HEK293 (cell line): ENCODE data around the gene CFAP70.

Experiments used
- CTCF ChIA-PET: fragments of 350-600 bp; formaldehyde crosslinking; extraction: SDS; loops from one replicate; lab custom pipeline; 2021; ENCODE audit warnings: antibody characterized with exemption; lab: Yijun Ruan, JAX
- POLR2A ChIA-PET: fragments of 300-600 bp; formaldehyde crosslinking; extraction: SDS; loops from one replicate; lab custom pipeline; 2020; ENCODE audit warnings: antibody characterized with exemption, inconsistent platforms; lab: Yijun Ruan, JAX
- H3K27ac ChIP-seq: fragments of 200-500 bp; sonication (Bioruptor generic); 2 replicates; pipeline ENCODE4 v1.5.1; 2014; ENCODE audit warnings: low read depth, low read length, control low read depth, inconsistent platforms; ENCODE audit errors: extremely low read depth
- H3K36me3 ChIP-seq, 2 experiments: fragments of 200-500 bp in 1 of 2; sonication (Bioruptor generic) in 1 of 2; 1 replicate in 1 of 2; 2 replicates in 1 of 2; pipeline ENCODE4 v1.5.1; 2014 to 2017; ENCODE audit warnings: inconsistent platforms in 2 of 2, low read length in 2 of 2; ENCODE audit not compliant: control insufficient read depth in 2 of 2, insufficient read depth in 1 of 2
- H3K4me1 ChIP-seq: fragments of 200-500 bp; sonication (Bioruptor generic); 2 replicates; pipeline ENCODE4 v1.5.1; 2014; ENCODE audit warnings: mild to moderate bottlenecking, low read length, inconsistent platforms; ENCODE audit not compliant: control insufficient read depth, insufficient read depth
- H3K4me3 ChIP-seq: 2 replicates; pipeline ENCODE4 v1.5.1; 2011; ENCODE audit warnings: low read depth, mild to moderate bottlenecking, control low read depth, low read length, moderate library complexity
- H3K9me3 ChIP-seq: fragments of 200-500 bp; sonication (Bioruptor generic); 2 replicates; pipeline ENCODE4 v1.5.1; 2014; ENCODE audit warnings: low read depth, low read length, inconsistent platforms; ENCODE audit not compliant: control insufficient read depth, insufficient read depth
- BCL11A ChIP-seq: fragments of 450-650 bp; formaldehyde crosslinking; IDR thresholded peaks from 2 replicates; pipeline ENCODE4 v1.5.1; 2016; ENCODE audit warnings: low read depth, missing biosample characterization, missing genetic modification characterization
- GLI2 ChIP-seq: fragments of 450-650 bp; formaldehyde crosslinking; IDR thresholded peaks from 2 replicates; pipeline ENCODE4; 2017; ENCODE audit warnings: missing biosample characterization, missing genetic modification characterization, low read depth, borderline replicate concordance
- KLF1 ChIP-seq: fragments of 450-650 bp; formaldehyde crosslinking; IDR thresholded peaks from 2 replicates; pipeline ENCODE4 v1.5.1; 2016; ENCODE audit warnings: missing biosample characterization, missing genetic modification characterization
- MYNN ChIP-seq: fragments of 450-650 bp; formaldehyde crosslinking; IDR thresholded peaks from 2 replicates; pipeline ENCODE4 v1.5.1; 2016; ENCODE audit warnings: missing biosample characterization, missing genetic modification characterization, borderline replicate concordance
- SALL2 ChIP-seq: fragments of 450-650 bp; formaldehyde crosslinking; IDR thresholded peaks from 2 replicates; pipeline ENCODE4 v1.5.0; 2017; ENCODE audit warnings: missing biosample characterization, mild to moderate bottlenecking, missing genetic modification characterization, borderline replicate concordance
- SCRT1 ChIP-seq: fragments of 450-650 bp; formaldehyde crosslinking; IDR thresholded peaks from 2 replicates; pipeline ENCODE4 v1.5.1; 2016; ENCODE audit warnings: missing biosample characterization, missing genetic modification characterization, borderline replicate concordance
- SP2 ChIP-seq: fragments of 450-650 bp; formaldehyde crosslinking; IDR thresholded peaks from 2 replicates; pipeline ENCODE4 v1.5.1; 2016; ENCODE audit warnings: missing biosample characterization, missing genetic modification characterization
- SP3 ChIP-seq: fragments of 450-650 bp; formaldehyde crosslinking; IDR thresholded peaks from 2 replicates; pipeline ENCODE4 v1.5.1; 2016; ENCODE audit warnings: missing biosample characterization, missing genetic modification characterization
- YY2 ChIP-seq: fragments of 450-650 bp; formaldehyde crosslinking; IDR thresholded peaks from 2 replicates; pipeline ENCODE4 v1.5.1; 2016; ENCODE audit warnings: missing biosample characterization, missing genetic modification characterization
- ZBTB17 ChIP-seq: fragments of 450-650 bp; formaldehyde crosslinking; IDR thresholded peaks from 2 replicates; pipeline ENCODE4 v1.5.1; 2016; ENCODE audit warnings: missing biosample characterization, missing genetic modification characterization
- ZBTB7A ChIP-seq: fragments of 450-650 bp; formaldehyde crosslinking; IDR thresholded peaks from 2 replicates; pipeline ENCODE4 v1.5.1; 2016; ENCODE audit warnings: low read depth, missing biosample characterization, missing genetic modification characterization
- ZNF202 ChIP-seq: fragments of 450-650 bp; formaldehyde crosslinking; IDR thresholded peaks from 2 replicates; pipeline ENCODE4 v1.5.1; 2016; ENCODE audit warnings: missing biosample characterization, missing genetic modification characterization, borderline replicate concordance
- ZNF221 ChIP-seq: fragments of 450-650 bp; formaldehyde crosslinking; IDR thresholded peaks from 2 replicates; pipeline ENCODE4 v1.5.1; 2017; ENCODE audit warnings: missing biosample characterization, missing genetic modification characterization, borderline replicate concordance
- ZNF239 ChIP-seq: fragments of 450-650 bp; formaldehyde crosslinking; IDR thresholded peaks from 2 replicates; pipeline ENCODE4 v1.5.1; 2016; ENCODE audit warnings: missing biosample characterization, missing genetic modification characterization
- ZNF324 ChIP-seq: fragments of 450-650 bp; formaldehyde crosslinking; IDR thresholded peaks from 2 replicates; pipeline ENCODE4 v1.5.1; 2016; ENCODE audit warnings: missing biosample characterization, missing genetic modification characterization
- ZNF391 ChIP-seq: fragments of 450-650 bp; formaldehyde crosslinking; IDR thresholded peaks from 2 replicates; pipeline ENCODE4 v1.5.1; 2016; ENCODE audit warnings: low read depth, missing biosample characterization, missing genetic modification characterization, borderline replicate concordance
- ZNF416 ChIP-seq: fragments of 450-650 bp; formaldehyde crosslinking; IDR thresholded peaks from 2 replicates; pipeline ENCODE4 v1.5.1; 2016; ENCODE audit warnings: missing biosample characterization, missing genetic modification characterization
- ZNF514 ChIP-seq: fragments of 450-650 bp; formaldehyde crosslinking; IDR thresholded peaks from 2 replicates; pipeline ENCODE4 v1.5.1; 2016; ENCODE audit warnings: missing biosample characterization, missing genetic modification characterization
- ZNF529 ChIP-seq: fragments of 450-650 bp; formaldehyde crosslinking; IDR thresholded peaks from 2 replicates; pipeline ENCODE4 v1.5.1; 2017; ENCODE audit warnings: missing genetic modification characterization, missing biosample characterization; ENCODE audit not compliant: insufficient replicate concordance
- ZNF544 ChIP-seq: fragments of 450-650 bp; formaldehyde crosslinking; IDR thresholded peaks from 2 replicates; pipeline ENCODE4 v1.5.0; 2017; ENCODE audit warnings: missing biosample characterization, missing genetic modification characterization
- ZNF621 ChIP-seq: fragments of 450-650 bp; formaldehyde crosslinking; IDR thresholded peaks from 2 replicates; pipeline ENCODE4 v1.5.1; 2017; ENCODE audit warnings: missing biosample characterization, missing genetic modification characterization
- ZNF660 ChIP-seq: fragments of 450-650 bp; IDR thresholded peaks from 2 replicates; pipeline ENCODE4 v1.5.1; 2018; ENCODE audit warnings: missing biosample characterization, mild to moderate bottlenecking, missing genetic modification characterization
- ZNF76 ChIP-seq: fragments of 450-650 bp; formaldehyde crosslinking; IDR thresholded peaks from 2 replicates; pipeline ENCODE4; 2016; ENCODE audit warnings: low read depth, missing biosample characterization, missing genetic modification characterization, borderline replicate concordance
- ZNF776 ChIP-seq: fragments of 450-650 bp; formaldehyde crosslinking; IDR thresholded peaks from 2 replicates; pipeline ENCODE4 v1.5.0; 2017; ENCODE audit warnings: missing biosample characterization, missing genetic modification characterization, borderline replicate concordance
- ZNF843 ChIP-seq: fragments of 450-650 bp; formaldehyde crosslinking; IDR thresholded peaks from 2 replicates; pipeline ENCODE4 v1.5.1; 2016; ENCODE audit warnings: missing biosample characterization, missing genetic modification characterization
- TF ChIP-seq, protein P1 (sequence below): fragments of 450-650 bp; formaldehyde crosslinking; IDR thresholded peaks from 2 replicates; pipeline ENCODE4 v1.5.1; 2016; ENCODE audit warnings: missing biosample characterization, missing genetic modification characterization
- TF ChIP-seq, protein P2 (sequence below): fragments of 450-650 bp; formaldehyde crosslinking; IDR thresholded peaks from 2 replicates; pipeline ENCODE4 v1.5.1; 2017; ENCODE audit warnings: missing biosample characterization, missing genetic modification characterization
- TF ChIP-seq, protein P3 (sequence below): fragments of 450-650 bp; formaldehyde crosslinking; IDR thresholded peaks from 2 replicates; pipeline ENCODE4 v1.5.1; 2017; ENCODE audit warnings: missing biosample characterization, missing genetic modification characterization
- TF ChIP-seq, protein P4 (sequence below): fragments of 450-650 bp; formaldehyde crosslinking; IDR thresholded peaks from 2 replicates; pipeline ENCODE4 v1.5.1; 2016; ENCODE audit warnings: missing biosample characterization, missing genetic modification characterization, borderline replicate concordance

The CFAP70 gene

DNA sequence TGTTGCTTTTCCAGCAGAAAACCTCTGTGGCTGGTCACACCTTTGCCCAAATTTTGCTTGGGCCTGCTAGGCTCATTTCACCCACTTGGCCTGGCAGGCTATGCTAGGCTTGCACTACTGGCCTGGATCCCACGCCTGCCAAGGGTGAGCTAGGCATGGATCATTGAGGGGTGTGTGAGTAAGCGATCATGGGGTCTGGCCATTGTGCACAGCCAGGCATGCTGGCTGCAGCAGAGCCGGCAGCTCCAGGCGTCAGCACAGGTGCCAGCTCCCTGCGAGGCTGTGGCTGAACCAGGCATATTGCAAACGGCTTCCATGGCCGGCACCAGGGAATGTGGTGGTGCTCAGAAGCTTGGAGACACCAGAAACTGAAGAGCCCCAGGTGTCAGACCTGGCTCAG is 19.2 kb downstream of the CFAP70 start:
- H3K9me3 ChIP-seq: no peaks in the 10 kb centered on the region
- TF ChIP-seq, protein P1, sequence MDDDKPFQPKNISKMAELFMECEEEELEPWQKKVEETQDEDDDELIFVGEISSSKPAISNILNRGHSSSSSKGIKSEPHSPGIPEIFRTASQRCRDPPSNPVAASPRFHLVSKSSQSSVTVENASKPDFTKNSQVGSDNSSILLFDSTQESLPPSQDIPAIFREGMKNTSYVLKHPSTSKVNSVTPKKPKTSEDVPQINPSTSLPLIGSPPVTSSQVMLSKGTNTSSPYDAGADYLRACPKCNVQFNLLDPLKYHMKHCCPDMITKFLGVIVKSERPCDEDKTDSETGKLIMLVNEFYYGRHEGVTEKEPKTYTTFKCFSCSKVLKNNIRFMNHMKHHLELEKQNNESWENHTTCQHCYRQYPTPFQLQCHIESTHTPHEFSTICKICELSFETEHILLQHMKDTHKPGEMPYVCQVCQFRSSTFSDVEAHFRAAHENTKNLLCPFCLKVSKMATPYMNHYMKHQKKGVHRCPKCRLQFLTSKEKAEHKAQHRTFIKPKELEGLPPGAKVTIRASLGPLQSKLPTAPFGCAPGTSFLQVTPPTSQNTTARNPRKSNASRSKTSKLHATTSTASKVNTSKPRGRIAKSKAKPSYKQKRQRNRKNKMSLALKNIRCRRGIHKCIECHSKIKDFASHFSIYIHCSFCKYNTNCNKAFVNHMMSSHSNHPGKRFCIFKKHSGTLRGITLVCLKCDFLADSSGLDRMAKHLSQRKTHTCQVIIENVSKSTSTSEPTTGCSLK (tag by site-specific recombination): no peak
- TF ChIP-seq MYNN (tag by site-specific recombination) (no peak), GLI2 (tag by site-specific recombination) (no peak), ZNF776 (tag by site-specific recombination) (no peak), ZNF660 (no peak), ZNF416 (tag by site-specific recombination) (no peak), ZNF221 (tag by site-specific recombination) (no peak), BCL11A (tag by site-specific recombination) (no peak), ZBTB17 (tag by site-specific recombination) (no peak), ZBTB7A (no peak), SP3 (tag by site-specific recombination) (no peak), SALL2 (tag by site-specific recombination) (no peak), ZNF529 (no peak)
- TF ChIP-seq, protein P2, sequence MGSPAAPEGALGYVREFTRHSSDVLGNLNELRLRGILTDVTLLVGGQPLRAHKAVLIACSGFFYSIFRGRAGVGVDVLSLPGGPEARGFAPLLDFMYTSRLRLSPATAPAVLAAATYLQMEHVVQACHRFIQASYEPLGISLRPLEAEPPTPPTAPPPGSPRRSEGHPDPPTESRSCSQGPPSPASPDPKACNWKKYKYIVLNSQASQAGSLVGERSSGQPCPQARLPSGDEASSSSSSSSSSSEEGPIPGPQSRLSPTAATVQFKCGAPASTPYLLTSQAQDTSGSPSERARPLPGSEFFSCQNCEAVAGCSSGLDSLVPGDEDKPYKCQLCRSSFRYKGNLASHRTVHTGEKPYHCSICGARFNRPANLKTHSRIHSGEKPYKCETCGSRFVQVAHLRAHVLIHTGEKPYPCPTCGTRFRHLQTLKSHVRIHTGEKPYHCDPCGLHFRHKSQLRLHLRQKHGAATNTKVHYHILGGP (tag by site-specific recombination): no peak
- TF ChIP-seq, protein P3, sequence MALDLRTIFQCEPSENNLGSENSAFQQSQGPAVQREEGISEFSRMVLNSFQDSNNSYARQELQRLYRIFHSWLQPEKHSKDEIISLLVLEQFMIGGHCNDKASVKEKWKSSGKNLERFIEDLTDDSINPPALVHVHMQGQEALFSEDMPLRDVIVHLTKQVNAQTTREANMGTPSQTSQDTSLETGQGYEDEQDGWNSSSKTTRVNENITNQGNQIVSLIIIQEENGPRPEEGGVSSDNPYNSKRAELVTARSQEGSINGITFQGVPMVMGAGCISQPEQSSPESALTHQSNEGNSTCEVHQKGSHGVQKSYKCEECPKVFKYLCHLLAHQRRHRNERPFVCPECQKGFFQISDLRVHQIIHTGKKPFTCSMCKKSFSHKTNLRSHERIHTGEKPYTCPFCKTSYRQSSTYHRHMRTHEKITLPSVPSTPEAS (tag by site-specific recombination): no peak
- no peaks in the 10 kb centered on the region for H3K4me1 ChIP-seq
- no peak overlapping the region for H3K4me3 ChIP-seq
- POLR2A ChIA-PET: interaction anchor here (0.9 to 1.7 kb wide), 2 partner anchors 19 to 92 kb away, joined by 3 read pairs; partner anchors contain the start of genes CFAP70 and DNAJC9
- CTCF ChIA-PET: no interaction called here
- peaks cover 0 to 17% of the 10 kb centered on the region in 2 experiments; a peak in 1 of 3 replicates for H3K36me3 ChIP-seq
- H3K27ac ChIP-seq: no peak overlapping the region

DNA sequence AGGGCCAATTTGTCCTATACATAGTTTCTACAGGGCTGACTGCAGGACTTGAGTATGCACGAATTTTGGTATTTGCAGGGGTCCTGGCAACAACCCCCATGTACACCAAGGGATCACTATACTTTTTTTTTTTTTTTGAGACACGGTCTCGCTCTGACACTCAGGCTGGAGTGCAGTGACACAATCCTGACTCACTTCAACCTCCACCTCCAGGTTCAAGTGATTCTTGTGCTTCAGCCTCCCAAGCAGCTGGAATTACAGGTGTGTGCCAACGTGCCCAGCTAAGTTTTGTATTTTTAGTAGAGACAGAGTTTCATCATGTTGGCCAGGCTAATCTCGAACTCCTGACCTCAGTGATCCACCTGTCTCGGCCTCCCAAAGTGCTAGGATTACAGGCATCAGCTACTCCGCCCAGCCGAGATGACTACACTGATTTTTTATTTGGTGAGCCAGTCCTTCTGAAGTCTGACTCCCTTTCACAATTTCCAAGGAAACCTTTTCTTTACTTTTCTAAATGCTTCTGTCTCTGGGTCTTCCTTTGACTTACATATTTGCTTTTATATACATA is 19.8 kb downstream of the CFAP70 start:
- no peaks in the 10 kb centered on the region for H3K9me3 ChIP-seq
- peaks cover 0 to 17% of the 10 kb centered on the region in 2 experiments; a peak in 1 of 3 replicates for H3K36me3 ChIP-seq
- TF ChIP-seq ZNF843 (tag by site-specific recombination): no peak
- TF ChIP-seq ZNF76 (tag by site-specific recombination): no peak
- TF ChIP-seq ZNF202 (tag by site-specific recombination): no peak
- no peak for TF ChIP-seq ZNF544 (tag by site-specific recombination)
- no peak for TF ChIP-seq ZNF660
- TF ChIP-seq ZNF324 (tag by site-specific recombination): no peak
- no peak for TF ChIP-seq YY2 (tag by site-specific recombination)
- no peak for TF ChIP-seq ZNF391 (tag by site-specific recombination)
- no peak for TF ChIP-seq ZNF239 (tag by site-specific recombination)
- TF ChIP-seq ZNF514 (tag by site-specific recombination): no peak
- TF ChIP-seq, protein P4, sequence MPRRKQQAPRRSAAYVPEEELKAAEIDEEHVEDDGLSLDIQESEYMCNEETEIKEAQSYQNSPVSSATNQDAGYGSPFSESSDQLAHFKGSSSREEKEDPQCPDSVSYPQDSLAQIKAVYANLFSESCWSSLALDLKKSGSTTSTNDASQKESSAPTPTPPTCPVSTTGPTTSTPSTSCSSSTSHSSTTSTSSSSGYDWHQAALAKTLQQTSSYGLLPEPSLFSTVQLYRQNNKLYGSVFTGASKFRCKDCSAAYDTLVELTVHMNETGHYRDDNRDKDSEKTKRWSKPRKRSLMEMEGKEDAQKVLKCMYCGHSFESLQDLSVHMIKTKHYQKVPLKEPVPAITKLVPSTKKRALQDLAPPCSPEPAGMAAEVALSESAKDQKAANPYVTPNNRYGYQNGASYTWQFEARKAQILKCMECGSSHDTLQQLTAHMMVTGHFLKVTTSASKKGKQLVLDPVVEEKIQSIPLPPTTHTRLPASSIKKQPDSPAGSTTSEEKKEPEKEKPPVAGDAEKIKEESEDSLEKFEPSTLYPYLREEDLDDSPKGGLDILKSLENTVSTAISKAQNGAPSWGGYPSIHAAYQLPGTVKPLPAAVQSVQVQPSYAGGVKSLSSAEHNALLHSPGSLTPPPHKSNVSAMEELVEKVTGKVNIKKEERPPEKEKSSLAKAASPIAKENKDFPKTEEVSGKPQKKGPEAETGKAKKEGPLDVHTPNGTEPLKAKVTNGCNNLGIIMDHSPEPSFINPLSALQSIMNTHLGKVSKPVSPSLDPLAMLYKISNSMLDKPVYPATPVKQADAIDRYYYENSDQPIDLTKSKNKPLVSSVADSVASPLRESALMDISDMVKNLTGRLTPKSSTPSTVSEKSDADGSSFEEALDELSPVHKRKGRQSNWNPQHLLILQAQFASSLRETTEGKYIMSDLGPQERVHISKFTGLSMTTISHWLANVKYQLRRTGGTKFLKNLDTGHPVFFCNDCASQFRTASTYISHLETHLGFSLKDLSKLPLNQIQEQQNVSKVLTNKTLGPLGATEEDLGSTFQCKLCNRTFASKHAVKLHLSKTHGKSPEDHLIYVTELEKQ (tag by site-specific recombination): no peak
- TF ChIP-seq KLF1 (tag by site-specific recombination): no peak
- TF ChIP-seq ZNF621 (tag by site-specific recombination): no peak
- no peak for TF ChIP-seq SP2 (tag by site-specific recombination)
- no peak for TF ChIP-seq SCRT1 (tag by site-specific recombination)
- TF ChIP-seq, all 188 proteins: peak for 0
- H3K27ac ChIP-seq: no peak overlapping the region
- ChIA-PET POLR2A (no interaction called here), CTCF (no interaction called here)
- no peaks in the 10 kb centered on the region for H3K4me1 ChIP-seq
- no peak overlapping the region for H3K4me3 ChIP-seq
